SK-N-SH (cell line): ENCODE measurements around the gene TIMM17B.

Experiments used
- CHD2 ChIP-seq: fragments of 150-350 bp; IDR thresholded peaks from 2 replicates; pipeline ENCODE4 v1.6.1; 2018; ENCODE audit warnings: low read length; ENCODE audit not compliant: partially characterized antibody
- GABPA ChIP-seq: IDR thresholded peaks from 2 replicates; pipeline ENCODE4 v1.4.0; 2012; ENCODE audit warnings: low read depth, mild to moderate bottlenecking
- JUND ChIP-seq: IDR thresholded peaks from 2 replicates; pipeline ENCODE4 v1.4.0; 2012
- RAD21 ChIP-seq: IDR thresholded peaks from 2 replicates; pipeline ENCODE4 v1.6.1; 2012; ENCODE audit warnings: mild to moderate bottlenecking, low read length

- TF ChIP-seq RAD21 = no peak
- TF ChIP-seq JUND = no peak
- no peak for TF ChIP-seq GABPA
- TF ChIP-seq CHD2 = no peak
Observed at GRCh38 chrX:48914593-48915493, 17.3 kb upstream of the TIMM17B start.
